DND-41 (cell line): ENCODE data around the gene THYN1.

Source experiments
- CTCF ChIP-seq: IDR thresholded peaks from 2 replicates; pipeline ENCODE4 v1.5.1; 2012; ENCODE audit warnings: borderline replicate concordance, low read length, moderate library complexity, mild to moderate bottlenecking; ENCODE audit not compliant: poor library complexity, severe bottlenecking; ENCODE audit errors: extremely low read depth
- EZH2 ChIP-seq: IDR thresholded peaks from 3 replicates; pipeline ENCODE4 v1.6.1; 2012; ENCODE audit warnings: borderline replicate concordance, low read depth, mild to moderate bottlenecking, moderate library complexity, low read length, inconsistent platforms; ENCODE audit not compliant: severe bottlenecking

- no peak for TF ChIP-seq CTCF
- no peak for TF ChIP-seq EZH2
Observed at GRCh38 chr11:134252346-134253187, 585 bp downstream of the THYN1 start.
